Esophagus muscularis mucosa (tissue), 4 donors: ENCODE results near the gene TAF5.

ENCODE experiments used
- CTCF ChIP-seq, 3 experiments: fragments of 200-600 bp in 2 of 3; fragments of 450-650 bp in 1 of 3; sonication (generic) in 2 of 3; IDR thresholded peaks; one replicate each; pipeline ENCODE4 v1.5.1; 2017 to 2019; ENCODE audit warnings: antibody characterized with exemption in 3 of 3, mild to moderate bottlenecking in 2 of 3, moderate library complexity in 1 of 3
- EP300 ChIP-seq: sonication (generic); formaldehyde crosslinking; IDR thresholded peaks from one replicate; pipeline ENCODE4 v1.6.1; 2017; ENCODE audit warnings: antibody characterized with exemption
- POLR2A ChIP-seq: fragments of 450-650 bp; IDR thresholded peaks from one replicate; pipeline ENCODE4 v1.6.1; 2017; ENCODE audit warnings: antibody characterized with exemption, moderate library complexity, mild to moderate bottlenecking, low read depth
- POLR2AphosphoS5 ChIP-seq, 2 donors: sonication (generic); formaldehyde crosslinking; IDR thresholded peaks; one replicate each; pipeline ENCODE4 v1.6.1; 2017; ENCODE audit warnings: antibody characterized with exemption in 2 of 2

- TF ChIP-seq CTCF (IDR thresholded peaks at IDR 0.05) (no peak), POLR2A (no peak), POLR2AphosphoS5 (IDR thresholded peaks at IDR 0.05) (no peak), EP300 (no peak)
Measured at GRCh38 chr10:103428989-103429643, 61.3 kb downstream of the TAF5 start.
